H1 (cell line): ENCODE results near the gene ANKFN1. TPM values are rescaled to one million over a fixed set of nuclear protein-coding genes. Genes with fewer than 3 reads are reported as not detected.

Experiments used
- CREB1 ChIP-seq: IDR thresholded peaks from 2 replicates; pipeline ENCODE4 v1.6.1; 2012; ENCODE audit warnings: inconsistent platforms
- EP300 ChIP-seq, 2 experiments: IDR thresholded peaks; 1 replicate in 1 of 2; 2 replicates in 1 of 2; pipeline ENCODE4 v1.6.1; 2011 to 2012; ENCODE audit warnings: low read depth in 2 of 2, low read length in 2 of 2, mild to moderate bottlenecking in 2 of 2, borderline replicate concordance in 1 of 2, inconsistent platforms in 1 of 2, moderate library complexity in 1 of 2
- JUN ChIP-seq: IDR thresholded peaks from 2 replicates; pipeline ENCODE4 v1.6.1; 2011; ENCODE audit warnings: low read depth, mild to moderate bottlenecking, improper control_type of control experiment, low read length
- KDM1A ChIP-seq: fragments of 200-600, 300-600 bp; sonication (generic); IDR thresholded peaks from 2 replicates; pipeline ENCODE4 v1.7.1; 2016; ENCODE audit warnings: mild to moderate bottlenecking, low read length, borderline replicate concordance
- KDM4A ChIP-seq: IDR thresholded peaks from one replicate; pipeline ENCODE4 v1.7.1; 2012; ENCODE audit warnings: low read depth, mild to moderate bottlenecking, moderate library complexity, low read length, inconsistent platforms; ENCODE audit not compliant: severe bottlenecking
- KDM5A ChIP-seq: fragments of 200-600 bp; IDR thresholded peaks from 2 replicates; pipeline ENCODE4 v1.7.1; 2012; ENCODE audit warnings: mild to moderate bottlenecking, low read length, inconsistent platforms, mixed read lengths
- RAD21 ChIP-seq, 2 experiments: IDR thresholded peaks in 1 of 2; conservative IDR thresholded peaks in 1 of 2; 2 replicates each; pipeline ENCODE4 v1.6.1; 2011; ENCODE audit warnings: low read depth in 2 of 2, low read length in 2 of 2, improper control_type of control experiment in 1 of 2, inconsistent platforms in 1 of 2, mild to moderate bottlenecking in 1 of 2, moderate library complexity in 1 of 2
- YY1 ChIP-seq: IDR thresholded peaks from 2 replicates; pipeline ENCODE4 v1.6.1; 2011; ENCODE audit warnings: low read depth, mild to moderate bottlenecking, low read length
- polyA plus RNA-seq, 7 experiments: library from polyadenylated mRNA; depleted of rRNA in 3 of 7; stranded (reverse) in 5 of 7; unstranded in 2 of 7; fragments of >200 nt in 5 of 7; fragments of 200-250 nt in 2 of 7; gene quantifications; 1 replicate in 5 of 7; 2 replicates in 1 of 7; 4 replicates in 1 of 7; pipeline versions ENCODE4 v1.2.1 to v1.2.3, GENCODE V29; 2011 to 2013; ENCODE audit warnings: missing spikeins in 2 of 7, mixed read lengths in 2 of 7
- total RNA-seq: library from RNA; stranded (reverse); fragmentation: NEBNext Ultra II Directional; extraction: Animal tissue kit (Norgen Biotek cat#: 25700); gene quantifications from 2 replicates; pipeline ENCODE4 v1.2.1, GENCODE V29; 2021
- TF ChIP-seq, protein P1 (sequence below): fragments of 300-600 bp; sonication (generic); IDR thresholded peaks from 2 replicates; pipeline ENCODE4 v1.7.1; 2012; ENCODE audit warnings: low read length, moderate library complexity, mild to moderate bottlenecking, inconsistent platforms; ENCODE audit not compliant: insufficient replicate concordance
- TF ChIP-seq, protein P2 (sequence below): IDR thresholded peaks from 2 replicates; pipeline ENCODE4 v1.6.1; 2012; ENCODE audit warnings: inconsistent platforms

ANKFN1 gene
- total and polyA plus RNA-seq, 2 of the 8 experiments (the other 6 are each of a cell fraction or from before 2014, with no cell fraction given), result not detected

DNA sequence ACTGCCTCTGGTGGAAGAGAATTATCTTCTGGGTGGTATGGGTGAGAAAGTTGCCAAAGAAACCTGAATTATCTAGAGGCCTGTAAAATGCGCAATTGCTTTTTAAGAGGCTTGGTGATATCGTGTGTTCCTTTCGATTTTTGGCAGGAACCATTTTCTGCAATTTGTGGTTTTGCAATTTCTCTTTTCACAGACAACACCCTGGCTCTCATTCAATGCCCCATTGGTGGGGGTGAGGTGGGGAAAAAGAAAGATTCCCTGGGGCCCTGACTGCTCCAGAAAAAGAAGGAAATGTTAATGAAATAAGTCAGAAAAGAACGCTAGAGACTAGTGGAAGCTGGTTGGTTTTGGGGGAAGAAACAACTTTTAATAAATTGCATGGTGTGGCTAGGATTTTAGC, 77.4 kb downstream of the ANKFN1 start (continued):
- TF ChIP-seq, protein P1, sequence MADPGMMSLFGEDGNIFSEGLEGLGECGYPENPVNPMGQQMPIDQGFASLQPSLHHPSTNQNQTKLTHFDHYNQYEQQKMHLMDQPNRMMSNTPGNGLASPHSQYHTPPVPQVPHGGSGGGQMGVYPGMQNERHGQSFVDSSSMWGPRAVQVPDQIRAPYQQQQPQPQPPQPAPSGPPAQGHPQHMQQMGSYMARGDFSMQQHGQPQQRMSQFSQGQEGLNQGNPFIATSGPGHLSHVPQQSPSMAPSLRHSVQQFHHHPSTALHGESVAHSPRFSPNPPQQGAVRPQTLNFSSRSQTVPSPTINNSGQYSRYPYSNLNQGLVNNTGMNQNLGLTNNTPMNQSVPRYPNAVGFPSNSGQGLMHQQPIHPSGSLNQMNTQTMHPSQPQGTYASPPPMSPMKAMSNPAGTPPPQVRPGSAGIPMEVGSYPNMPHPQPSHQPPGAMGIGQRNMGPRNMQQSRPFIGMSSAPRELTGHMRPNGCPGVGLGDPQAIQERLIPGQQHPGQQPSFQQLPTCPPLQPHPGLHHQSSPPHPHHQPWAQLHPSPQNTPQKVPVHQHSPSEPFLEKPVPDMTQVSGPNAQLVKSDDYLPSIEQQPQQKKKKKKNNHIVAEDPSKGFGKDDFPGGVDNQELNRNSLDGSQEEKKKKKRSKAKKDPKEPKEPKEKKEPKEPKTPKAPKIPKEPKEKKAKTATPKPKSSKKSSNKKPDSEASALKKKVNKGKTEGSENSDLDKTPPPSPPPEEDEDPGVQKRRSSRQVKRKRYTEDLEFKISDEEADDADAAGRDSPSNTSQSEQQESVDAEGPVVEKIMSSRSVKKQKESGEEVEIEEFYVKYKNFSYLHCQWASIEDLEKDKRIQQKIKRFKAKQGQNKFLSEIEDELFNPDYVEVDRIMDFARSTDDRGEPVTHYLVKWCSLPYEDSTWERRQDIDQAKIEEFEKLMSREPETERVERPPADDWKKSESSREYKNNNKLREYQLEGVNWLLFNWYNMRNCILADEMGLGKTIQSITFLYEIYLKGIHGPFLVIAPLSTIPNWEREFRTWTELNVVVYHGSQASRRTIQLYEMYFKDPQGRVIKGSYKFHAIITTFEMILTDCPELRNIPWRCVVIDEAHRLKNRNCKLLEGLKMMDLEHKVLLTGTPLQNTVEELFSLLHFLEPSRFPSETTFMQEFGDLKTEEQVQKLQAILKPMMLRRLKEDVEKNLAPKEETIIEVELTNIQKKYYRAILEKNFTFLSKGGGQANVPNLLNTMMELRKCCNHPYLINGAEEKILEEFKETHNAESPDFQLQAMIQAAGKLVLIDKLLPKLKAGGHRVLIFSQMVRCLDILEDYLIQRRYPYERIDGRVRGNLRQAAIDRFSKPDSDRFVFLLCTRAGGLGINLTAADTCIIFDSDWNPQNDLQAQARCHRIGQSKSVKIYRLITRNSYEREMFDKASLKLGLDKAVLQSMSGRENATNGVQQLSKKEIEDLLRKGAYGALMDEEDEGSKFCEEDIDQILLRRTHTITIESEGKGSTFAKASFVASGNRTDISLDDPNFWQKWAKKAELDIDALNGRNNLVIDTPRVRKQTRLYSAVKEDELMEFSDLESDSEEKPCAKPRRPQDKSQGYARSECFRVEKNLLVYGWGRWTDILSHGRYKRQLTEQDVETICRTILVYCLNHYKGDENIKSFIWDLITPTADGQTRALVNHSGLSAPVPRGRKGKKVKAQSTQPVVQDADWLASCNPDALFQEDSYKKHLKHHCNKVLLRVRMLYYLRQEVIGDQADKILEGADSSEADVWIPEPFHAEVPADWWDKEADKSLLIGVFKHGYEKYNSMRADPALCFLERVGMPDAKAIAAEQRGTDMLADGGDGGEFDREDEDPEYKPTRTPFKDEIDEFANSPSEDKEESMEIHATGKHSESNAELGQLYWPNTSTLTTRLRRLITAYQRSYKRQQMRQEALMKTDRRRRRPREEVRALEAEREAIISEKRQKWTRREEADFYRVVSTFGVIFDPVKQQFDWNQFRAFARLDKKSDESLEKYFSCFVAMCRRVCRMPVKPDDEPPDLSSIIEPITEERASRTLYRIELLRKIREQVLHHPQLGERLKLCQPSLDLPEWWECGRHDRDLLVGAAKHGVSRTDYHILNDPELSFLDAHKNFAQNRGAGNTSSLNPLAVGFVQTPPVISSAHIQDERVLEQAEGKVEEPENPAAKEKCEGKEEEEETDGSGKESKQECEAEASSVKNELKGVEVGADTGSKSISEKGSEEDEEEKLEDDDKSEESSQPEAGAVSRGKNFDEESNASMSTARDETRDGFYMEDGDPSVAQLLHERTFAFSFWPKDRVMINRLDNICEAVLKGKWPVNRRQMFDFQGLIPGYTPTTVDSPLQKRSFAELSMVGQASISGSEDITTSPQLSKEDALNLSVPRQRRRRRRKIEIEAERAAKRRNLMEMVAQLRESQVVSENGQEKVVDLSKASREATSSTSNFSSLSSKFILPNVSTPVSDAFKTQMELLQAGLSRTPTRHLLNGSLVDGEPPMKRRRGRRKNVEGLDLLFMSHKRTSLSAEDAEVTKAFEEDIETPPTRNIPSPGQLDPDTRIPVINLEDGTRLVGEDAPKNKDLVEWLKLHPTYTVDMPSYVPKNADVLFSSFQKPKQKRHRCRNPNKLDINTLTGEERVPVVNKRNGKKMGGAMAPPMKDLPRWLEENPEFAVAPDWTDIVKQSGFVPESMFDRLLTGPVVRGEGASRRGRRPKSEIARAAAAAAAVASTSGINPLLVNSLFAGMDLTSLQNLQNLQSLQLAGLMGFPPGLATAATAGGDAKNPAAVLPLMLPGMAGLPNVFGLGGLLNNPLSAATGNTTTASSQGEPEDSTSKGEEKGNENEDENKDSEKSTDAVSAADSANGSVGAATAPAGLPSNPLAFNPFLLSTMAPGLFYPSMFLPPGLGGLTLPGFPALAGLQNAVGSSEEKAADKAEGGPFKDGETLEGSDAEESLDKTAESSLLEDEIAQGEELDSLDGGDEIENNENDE, result no peak
- TF ChIP-seq CREB1 (no peak), KDM1A (no peak), RAD21 (IDR thresholded peaks at IDR 0.05 in 1 of 2, conservative IDR thresholded peaks at IDR 0.05 in 1 of 2; ENCODE audit: low read depth in 2 of 2, low read length in 2 of 2) (no peak), YY1 (no peak), EP300 (IDR thresholded peaks at IDR 0.05; ENCODE audit: borderline replicate concordance in 1 of 2, low read depth in 2 of 2, low read length in 2 of 2) (no peak), JUN (no peak), KDM5A (no peak), KDM4A (no peak)
- TF ChIP-seq, protein P2, sequence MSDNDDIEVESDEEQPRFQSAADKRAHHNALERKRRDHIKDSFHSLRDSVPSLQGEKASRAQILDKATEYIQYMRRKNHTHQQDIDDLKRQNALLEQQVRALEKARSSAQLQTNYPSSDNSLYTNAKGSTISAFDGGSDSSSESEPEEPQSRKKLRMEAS, result no peak
